ENCODE results near the gene DLG2. TPM values are rescaled to one million over a fixed set of nuclear protein-coding genes. Genes with fewer than 3 reads are reported as not detected.
A peak's percentile ranks its signal among the peaks of the same experiment; 100 is the strongest.

The DLG2 gene
- total RNA-seq, 1 donor from 2014 or later = 6.7 TPM

DNA sequence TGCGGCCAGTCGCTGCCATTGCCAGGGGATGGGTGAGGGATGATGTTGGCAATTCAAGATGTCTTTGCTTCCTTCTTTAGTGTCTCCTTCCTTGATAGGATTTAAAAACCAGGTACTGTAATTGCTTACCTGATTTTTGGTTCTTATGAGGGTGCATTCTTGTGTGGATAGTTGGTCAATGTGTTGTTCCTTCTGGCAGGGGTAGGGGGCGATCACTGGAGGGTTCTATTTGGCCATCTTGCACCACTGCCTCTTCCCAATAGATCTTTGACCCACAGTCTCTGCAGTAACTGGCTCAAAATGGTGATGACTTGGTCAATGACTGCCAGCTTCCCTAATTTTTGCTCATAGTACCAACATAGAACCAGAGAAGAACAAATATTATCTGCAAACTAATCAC, 680.1 kb downstream of the DLG2 start:
- peaks cover 3% of the 10 kb centered on the region for H3K36me3 Mint-ChIP-seq

DNA sequence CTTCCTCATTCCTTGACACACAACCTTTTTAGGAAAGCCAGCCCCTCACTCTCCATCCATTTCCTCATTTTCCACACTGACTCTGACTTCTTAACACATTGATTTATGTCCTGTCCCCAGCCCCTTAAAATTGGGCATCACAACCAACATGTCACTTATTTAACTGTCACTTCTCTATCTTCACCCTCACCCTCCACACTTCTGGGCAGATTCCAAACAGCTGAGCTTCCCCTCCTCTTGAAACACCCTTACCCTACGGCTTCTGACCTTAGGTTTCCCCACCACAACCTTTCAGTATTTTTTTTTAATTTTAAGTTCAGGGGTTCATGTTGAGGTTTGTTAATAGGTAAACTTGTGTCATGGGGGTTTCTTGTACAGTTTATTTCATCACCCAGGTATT, 696.3 kb downstream of the DLG2 start:
- no peaks in the 10 kb centered on the region for H3K36me3 Mint-ChIP-seq
- no peaks in the 10 kb centered on the region for H3K4me1 Mint-ChIP-seq
- no peaks in the 10 kb centered on the region for H3K27me3 Mint-ChIP-seq (ENCODE audit: low read depth)
- H3K4me3 Mint-ChIP-seq = no peak overlapping the region
- TF ChIP-seq, protein P1, sequence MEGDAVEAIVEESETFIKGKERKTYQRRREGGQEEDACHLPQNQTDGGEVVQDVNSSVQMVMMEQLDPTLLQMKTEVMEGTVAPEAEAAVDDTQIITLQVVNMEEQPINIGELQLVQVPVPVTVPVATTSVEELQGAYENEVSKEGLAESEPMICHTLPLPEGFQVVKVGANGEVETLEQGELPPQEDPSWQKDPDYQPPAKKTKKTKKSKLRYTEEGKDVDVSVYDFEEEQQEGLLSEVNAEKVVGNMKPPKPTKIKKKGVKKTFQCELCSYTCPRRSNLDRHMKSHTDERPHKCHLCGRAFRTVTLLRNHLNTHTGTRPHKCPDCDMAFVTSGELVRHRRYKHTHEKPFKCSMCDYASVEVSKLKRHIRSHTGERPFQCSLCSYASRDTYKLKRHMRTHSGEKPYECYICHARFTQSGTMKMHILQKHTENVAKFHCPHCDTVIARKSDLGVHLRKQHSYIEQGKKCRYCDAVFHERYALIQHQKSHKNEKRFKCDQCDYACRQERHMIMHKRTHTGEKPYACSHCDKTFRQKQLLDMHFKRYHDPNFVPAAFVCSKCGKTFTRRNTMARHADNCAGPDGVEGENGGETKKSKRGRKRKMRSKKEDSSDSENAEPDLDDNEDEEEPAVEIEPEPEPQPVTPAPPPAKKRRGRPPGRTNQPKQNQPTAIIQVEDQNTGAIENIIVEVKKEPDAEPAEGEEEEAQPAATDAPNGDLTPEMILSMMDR (IDR thresholded peaks at IDR 0.05; ENCODE audit: unreplicated experiment) = no peak
- no peak for DNase-seq (ENCODE audit: low spot score in 2 of 2, unreplicated experiment in 2 of 2)
- peaks cover 16% of the 10 kb centered on the region for H3K9me3 Mint-ChIP-seq
- H3K27ac Mint-ChIP-seq = no peak overlapping the region

More for the DNA sequence above, 680.1 kb downstream of the DLG2 start:
- Mint-ChIP-seq H3K27ac (no peak overlapping the region), H3K4me1 (peaks cover 7% of the 10 kb centered on the region), H3K9me3 (peaks cover 20% of the 10 kb centered on the region), H3K4me3 (no peak overlapping the region), H3K27me3 (ENCODE audit: low read depth) (no peaks in the 10 kb centered on the region)
- no peak for DNase-seq (ENCODE audit: low spot score in 2 of 2, unreplicated experiment in 2 of 2)
- TF ChIP-seq, protein P1 (IDR thresholded peaks at IDR 0.05; ENCODE audit: unreplicated experiment) = no peak

DNA sequence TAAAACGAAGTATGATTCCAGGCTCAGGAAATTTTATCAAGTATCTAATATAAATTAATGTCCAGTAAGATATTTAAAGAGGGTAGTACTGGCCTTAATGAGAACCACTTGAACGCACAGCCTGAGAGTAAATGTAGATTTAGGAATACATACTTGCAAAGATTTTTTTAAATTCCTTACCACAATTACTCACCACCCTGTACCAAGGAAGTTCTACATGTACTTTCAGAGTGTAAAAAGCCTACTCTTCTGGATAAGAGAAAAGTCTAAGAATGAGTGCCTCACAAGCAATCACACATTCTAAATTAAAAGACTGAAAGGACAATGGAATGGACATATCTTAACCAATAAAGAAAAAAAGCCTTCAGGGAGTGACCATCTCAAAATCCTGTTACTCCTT, 697.4 kb downstream of the DLG2 start:
- Mint-ChIP-seq H3K36me3 (no peaks in the 10 kb centered on the region), H3K27ac (no peak overlapping the region)

DNA sequence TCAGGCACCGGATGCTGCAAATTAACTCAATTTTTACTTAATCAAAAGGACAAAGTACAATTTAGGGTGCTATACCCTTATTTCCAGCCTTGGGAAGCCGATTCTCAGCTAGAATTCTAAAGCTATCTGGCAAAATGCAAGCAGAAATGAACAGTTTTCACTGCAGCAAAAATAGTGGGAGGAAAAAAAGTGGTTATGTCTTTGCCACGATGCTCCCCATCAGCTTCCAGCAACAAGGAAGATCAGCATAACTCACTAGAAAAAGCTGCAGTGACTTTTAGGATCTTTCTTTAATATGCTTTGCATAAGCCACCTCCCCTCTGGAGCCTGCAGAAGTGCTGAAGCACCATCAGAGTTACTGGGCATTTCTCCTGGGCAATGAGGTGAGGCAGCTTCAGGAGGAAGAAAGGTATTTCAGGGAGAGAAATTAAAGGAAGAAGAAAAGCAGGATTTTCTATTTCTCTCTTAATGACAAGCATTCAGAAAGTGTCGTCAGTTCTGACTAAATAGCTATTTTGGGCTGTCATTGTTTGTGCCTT, 702.9 kb downstream of the DLG2 start:
- Mint-ChIP-seq H3K36me3 (no peaks in the 10 kb centered on the region), H3K4me3 (no peak overlapping the region), H3K27ac (no peak overlapping the region), H3K9me3 (peaks cover 5% of the 10 kb centered on the region), H3K27me3 (ENCODE audit: low read depth) (peaks cover 17% of the 10 kb centered on the region), H3K4me1 (peaks cover 11% of the 10 kb centered on the region)
- TF ChIP-seq, protein P1 (IDR thresholded peaks at IDR 0.05; ENCODE audit: unreplicated experiment) = no peak
- DNase-seq (ENCODE audit: low spot score in 2 of 2, unreplicated experiment in 2 of 2) = no peak

More for the DNA sequence above, 697.4 kb downstream of the DLG2 start:
- Mint-ChIP-seq H3K27me3 (ENCODE audit: low read depth) (no peaks in the 10 kb centered on the region), H3K9me3 (peaks cover 19% of the 10 kb centered on the region), H3K4me1 (no peaks in the 10 kb centered on the region), H3K4me3 (no peak overlapping the region)
- no peak for DNase-seq (ENCODE audit: low spot score in 2 of 2, unreplicated experiment in 2 of 2)
- TF ChIP-seq, protein P1 (IDR thresholded peaks at IDR 0.05; ENCODE audit: unreplicated experiment) = no peak

DNA sequence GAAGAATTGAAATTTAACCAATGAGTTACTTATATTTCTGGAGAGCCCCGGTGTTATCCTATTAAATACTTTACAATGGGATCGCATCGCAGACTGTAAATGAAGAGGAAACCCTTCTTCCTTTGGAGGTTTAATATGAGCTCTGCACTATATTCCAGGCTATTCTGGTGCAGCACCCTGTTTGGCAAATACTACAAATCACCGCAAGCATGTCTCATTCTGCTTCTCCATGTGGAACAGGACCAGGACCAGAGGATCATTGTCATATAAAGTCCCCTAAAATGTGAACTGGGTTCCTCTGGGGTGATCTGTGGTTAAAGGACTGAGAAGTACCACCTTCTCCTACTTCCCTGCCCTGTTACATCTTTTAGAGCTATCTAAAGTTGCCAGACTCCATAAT, 703.7 kb downstream of the DLG2 start:
- peaks cover 17% of the 10 kb centered on the region for H3K27me3 Mint-ChIP-seq (ENCODE audit: low read depth)
- no peak for DNase-seq (ENCODE audit: low spot score in 2 of 2, unreplicated experiment in 2 of 2)
- TF ChIP-seq, protein P1 (IDR thresholded peaks at IDR 0.05; ENCODE audit: unreplicated experiment) = no peak
- H3K27ac Mint-ChIP-seq = no peak overlapping the region
- H3K4me1 Mint-ChIP-seq = peaks cover 11% of the 10 kb centered on the region
- H3K4me3 Mint-ChIP-seq = no peak overlapping the region
- peaks cover 5% of the 10 kb centered on the region for H3K9me3 Mint-ChIP-seq
- H3K36me3 Mint-ChIP-seq = no peaks in the 10 kb centered on the region

DNA sequence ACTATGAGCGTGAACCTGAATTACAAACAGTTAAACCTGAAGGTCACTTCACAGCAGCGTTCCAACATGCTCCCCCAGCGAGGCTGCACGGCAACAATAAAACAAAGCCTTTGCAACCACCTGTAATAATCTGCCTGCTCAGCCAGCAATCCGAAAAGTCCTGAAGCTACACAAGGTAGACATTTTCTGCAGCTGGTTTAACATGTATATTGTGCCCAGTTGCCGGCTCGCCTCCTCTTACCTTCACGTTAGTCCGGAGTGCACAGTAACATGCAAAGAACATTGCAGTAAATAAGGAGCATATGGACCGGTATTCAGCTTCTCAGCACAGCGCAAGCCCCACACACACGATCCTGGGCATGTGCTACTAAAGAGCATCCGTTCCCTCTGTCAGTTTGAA, 704.3 kb downstream of the DLG2 start:
- Mint-ChIP-seq H3K4me1 (peaks cover 11% of the 10 kb centered on the region), H3K4me3 (peak overlapping the region; percentile 59), H3K36me3 (no peaks in the 10 kb centered on the region), H3K27me3 (ENCODE audit: low read depth) (peaks cover 17% of the 10 kb centered on the region), H3K27ac (no peak overlapping the region), H3K9me3 (peaks cover 5% of the 10 kb centered on the region)
- no peak for DNase-seq (ENCODE audit: low spot score in 2 of 2, unreplicated experiment in 2 of 2)
- TF ChIP-seq, protein P1 (IDR thresholded peaks at IDR 0.05; ENCODE audit: unreplicated experiment) = no peak

Data from mesothelial cell of epicardium (in vitro differentiated cells).